ENCODE data around the gene HUNK. TPM values are rescaled to one million over a fixed set of nuclear protein-coding genes. Genes with fewer than 3 reads are reported as not detected.

HUNK gene
- total RNA-seq, 1 donor from 2014 or later: 0.51 TPM

GRCh38 chr21:31874812-31875212 is 2.0 kb downstream of the HUNK start:
- intact Hi-C loops (cut with micrococcal nuclease): loop anchor here (2.0 kb wide), 1 partner anchor 88 kb away; no protein-coding TSS in a partner anchor
- no peak overlapping the region for H3K4me3 Mint-ChIP-seq
- peaks cover 49% of the 10 kb centered on the region for H3K27me3 Mint-ChIP-seq
- TF ChIP-seq, protein P1, sequence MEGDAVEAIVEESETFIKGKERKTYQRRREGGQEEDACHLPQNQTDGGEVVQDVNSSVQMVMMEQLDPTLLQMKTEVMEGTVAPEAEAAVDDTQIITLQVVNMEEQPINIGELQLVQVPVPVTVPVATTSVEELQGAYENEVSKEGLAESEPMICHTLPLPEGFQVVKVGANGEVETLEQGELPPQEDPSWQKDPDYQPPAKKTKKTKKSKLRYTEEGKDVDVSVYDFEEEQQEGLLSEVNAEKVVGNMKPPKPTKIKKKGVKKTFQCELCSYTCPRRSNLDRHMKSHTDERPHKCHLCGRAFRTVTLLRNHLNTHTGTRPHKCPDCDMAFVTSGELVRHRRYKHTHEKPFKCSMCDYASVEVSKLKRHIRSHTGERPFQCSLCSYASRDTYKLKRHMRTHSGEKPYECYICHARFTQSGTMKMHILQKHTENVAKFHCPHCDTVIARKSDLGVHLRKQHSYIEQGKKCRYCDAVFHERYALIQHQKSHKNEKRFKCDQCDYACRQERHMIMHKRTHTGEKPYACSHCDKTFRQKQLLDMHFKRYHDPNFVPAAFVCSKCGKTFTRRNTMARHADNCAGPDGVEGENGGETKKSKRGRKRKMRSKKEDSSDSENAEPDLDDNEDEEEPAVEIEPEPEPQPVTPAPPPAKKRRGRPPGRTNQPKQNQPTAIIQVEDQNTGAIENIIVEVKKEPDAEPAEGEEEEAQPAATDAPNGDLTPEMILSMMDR (IDR thresholded peaks at IDR 0.05): no peak
- no peaks in the 10 kb centered on the region for H3K9me3 Mint-ChIP-seq
- H3K4me1 Mint-ChIP-seq: peaks cover 8% of the 10 kb centered on the region
- no peak for DNase-seq
- ATAC-seq (ENCODE audit: low read depth): no peak
- POLR2A ChIA-PET: interaction anchor here (0.7 kb wide), 1 partner anchor 142 kb away, joined by 3 read pairs; no protein-coding TSS in a partner anchor
- H3K27ac Mint-ChIP-seq: no peak overlapping the region
- H3K36me3 Mint-ChIP-seq (ENCODE audit: low read depth): no peaks in the 10 kb centered on the region
- CTCF ChIA-PET: interaction anchor here (1.0 to 1.4 kb wide), 2 partner anchors 9 to 88 kb away, joined by 3 to 5 read pairs; no protein-coding TSS in a partner anchor

DNA sequence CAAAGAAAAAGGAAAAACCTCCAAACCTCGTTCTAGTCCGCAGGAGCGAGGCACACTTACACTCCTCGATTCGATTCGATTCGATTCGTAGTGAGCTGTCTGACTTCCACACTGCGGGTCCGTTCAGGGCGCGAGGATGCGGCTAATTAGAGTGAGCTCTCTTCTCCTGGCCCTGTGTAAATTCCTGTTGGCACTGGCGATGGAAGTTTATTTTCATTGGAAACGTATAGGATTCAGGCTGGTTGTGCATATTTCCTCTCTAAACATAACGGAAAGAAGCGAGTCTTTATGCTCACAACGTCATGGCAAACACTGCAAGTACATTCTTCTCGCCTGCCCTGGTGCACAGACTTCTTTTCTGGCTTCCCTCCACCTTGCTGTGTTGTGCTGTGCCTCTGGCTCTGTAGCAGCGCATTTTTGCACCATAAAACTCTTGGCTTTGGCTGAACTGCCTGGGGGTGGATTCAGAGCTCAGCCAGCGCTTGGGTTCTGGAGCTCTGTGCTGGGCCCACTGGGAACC is 2.7 kb downstream of the HUNK start:
- intact Hi-C loops (cut with micrococcal nuclease): loop anchor here (2.0 kb wide), 1 partner anchor 89 kb away; no protein-coding TSS in a partner anchor
- H3K4me1 Mint-ChIP-seq: peaks cover 6% of the 10 kb centered on the region
- no peak overlapping the region for H3K4me3 Mint-ChIP-seq
- H3K9me3 Mint-ChIP-seq: no peaks in the 10 kb centered on the region
- no peak overlapping the region for H3K27ac Mint-ChIP-seq
- peaks cover 45% of the 10 kb centered on the region for H3K27me3 Mint-ChIP-seq
- H3K36me3 Mint-ChIP-seq (ENCODE audit: low read depth): no peaks in the 10 kb centered on the region
- DNase-seq (no peak), ATAC-seq (ENCODE audit: low read depth) (no peak)
- ChIA-PET CTCF (no interaction called here), POLR2A (no interaction called here)
- TF ChIP-seq, protein P1 (IDR thresholded peaks at IDR 0.05): no peak

- intact Hi-C loops (cut with micrococcal nuclease): no loop called here
- Mint-ChIP-seq H3K9me3 (no peaks in the 10 kb centered on the region), H3K36me3 (ENCODE audit: low read depth) (no peaks in the 10 kb centered on the region), H3K27ac (no peak overlapping the region), H3K27me3 (peaks cover 38% of the 10 kb centered on the region), H3K4me1 (peaks cover under 1% of the 10 kb centered on the region), H3K4me3 (no peak overlapping the region)
- TF ChIP-seq, protein P1 (IDR thresholded peaks at IDR 0.05): no peak
- ChIA-PET CTCF (no interaction called here), POLR2A (no interaction called here)
- ATAC-seq (ENCODE audit: low read depth): no peak
- no peak for DNase-seq
These were observed 4.7 kb downstream of the HUNK start for GRCh38 chr21:31877463-31877957.

DNA sequence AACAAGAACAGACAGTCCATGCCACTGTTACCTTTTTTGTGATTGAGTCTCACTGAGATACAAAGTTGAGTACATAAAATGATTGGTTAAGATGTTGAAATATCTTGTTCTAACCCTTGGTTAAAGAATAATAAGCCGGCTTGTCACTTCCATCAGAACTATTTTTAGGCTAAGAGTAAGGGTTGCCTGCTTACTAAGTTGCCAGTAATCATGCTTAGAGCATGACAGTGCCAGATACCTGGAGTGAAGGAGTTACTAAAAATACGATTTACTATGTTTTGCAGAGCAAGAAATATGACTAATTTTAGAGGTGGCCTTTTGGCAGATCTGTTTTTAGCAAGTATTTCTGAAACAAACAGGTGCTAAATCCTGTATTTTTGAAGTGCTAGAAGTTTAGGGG is 6.0 kb downstream of the HUNK start:
- ChIA-PET CTCF (no interaction called here), POLR2A (no interaction called here)
- Mint-ChIP-seq H3K4me1 (no peaks in the 10 kb centered on the region), H3K36me3 (ENCODE audit: low read depth) (no peaks in the 10 kb centered on the region), H3K27ac (no peak overlapping the region), H3K27me3 (peaks cover 38% of the 10 kb centered on the region), H3K9me3 (peaks cover 4% of the 10 kb centered on the region), H3K4me3 (no peak overlapping the region)
- no peak for ATAC-seq (ENCODE audit: low read depth)
- DNase-seq: no peak
- TF ChIP-seq, protein P1 (IDR thresholded peaks at IDR 0.05): no peak
- intact Hi-C loops (cut with micrococcal nuclease): no loop called here

GRCh38 chr21:31879241-31879650 is 6.4 kb downstream of the HUNK start:
- Mint-ChIP-seq H3K27ac (no peak overlapping the region), H3K27me3 (peaks cover 38% of the 10 kb centered on the region), H3K4me3 (no peak overlapping the region), H3K4me1 (no peaks in the 10 kb centered on the region), H3K9me3 (peaks cover 4% of the 10 kb centered on the region), H3K36me3 (ENCODE audit: low read depth) (no peaks in the 10 kb centered on the region)
- CTCF ChIA-PET: no interaction called here
- intact Hi-C loops (cut with micrococcal nuclease): no loop called here
- TF ChIP-seq, protein P1 (IDR thresholded peaks at IDR 0.05): no peak
- no peak for DNase-seq
- POLR2A ChIA-PET: no interaction called here
- no peak for ATAC-seq (ENCODE audit: low read depth)
